ENCODE measurements around the gene UAP1. TPM values are rescaled to one million over a fixed set of nuclear protein-coding genes. Genes with fewer than 3 reads are reported as not detected.

The UAP1 gene
- total and polyA plus RNA-seq, 2 donors (not counting 3 experiments of a cell fraction or from before 2014, with no cell fraction given) = 30.6 to 89.8 TPM

DNA sequence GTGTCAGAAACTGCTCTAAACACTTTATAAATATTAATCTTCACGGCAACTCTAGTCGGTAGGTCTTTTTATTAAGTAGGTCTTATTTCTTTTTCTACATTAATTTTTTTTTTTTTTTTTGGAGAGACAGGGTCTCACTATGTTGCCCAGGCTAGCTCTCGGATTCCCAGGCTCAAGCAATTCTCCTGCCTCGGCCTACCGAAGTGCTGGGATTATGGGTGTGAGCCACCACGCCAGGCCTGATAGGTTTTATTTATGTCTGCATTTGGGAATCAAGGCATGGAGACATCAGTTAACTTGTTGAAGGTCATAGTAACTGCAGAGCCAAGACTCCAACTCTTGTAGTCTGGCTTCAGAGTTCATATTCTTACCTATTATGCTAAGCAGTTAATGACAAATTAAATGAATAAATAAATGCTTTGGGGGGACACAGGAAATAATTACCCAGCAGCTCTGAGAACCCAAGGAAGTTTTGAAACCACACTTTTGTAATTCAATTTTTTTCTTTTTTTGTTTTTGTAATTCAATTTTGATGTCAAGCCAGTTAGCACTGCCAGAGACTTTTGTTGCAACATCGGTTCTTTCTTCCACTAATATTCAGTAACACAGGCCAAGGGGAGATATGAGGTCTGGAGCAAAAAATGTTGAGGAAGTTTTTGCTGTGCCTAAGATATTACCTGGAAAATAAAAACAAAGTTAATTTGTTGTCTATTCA is 9.4 kb upstream of the UAP1 start:
- CTCF ChIA-PET = no interaction called here
- no peak overlapping the region for H2AFZ ChIP-seq (ENCODE audit: low read depth, low read length)

GRCh38 chr1:162552684-162553252 is 8.8 kb upstream of the UAP1 start:
- Histone ChIP-seq H3K9me1 (replicated peaks; ENCODE audit: control insufficient read depth, extremely low read depth, insufficient read depth, low read length) (no peaks in the 10 kb centered on the region), H3K79me2 (ENCODE audit: control insufficient read depth, insufficient read depth, low read length) (no peaks in the 10 kb centered on the region), H4K20me1 (replicated peaks; ENCODE audit: control insufficient read depth, extremely low read depth, insufficient read depth, low read length) (no peaks in the 10 kb centered on the region), H3K4me1 (ENCODE audit: control insufficient read depth, extremely low read depth, insufficient read depth, low read length) (no peaks in the 10 kb centered on the region), H2AFZ (ENCODE audit: low read depth, low read length) (no peak overlapping the region), H3K27ac (ENCODE audit: insufficient read depth, low read depth, low read length) (no peak overlapping the region), H3K9ac (replicated peaks; ENCODE audit: extremely low read depth, insufficient read depth, low read length) (no peak overlapping the region), H3K27me3 (ENCODE audit: control insufficient read depth in 2 of 2, insufficient read depth in 2 of 2, low read length in 2 of 2) (no peaks in the 10 kb centered on the region), H3K4me2 (ENCODE audit: insufficient read depth, low read length) (no peak overlapping the region), H3K9me3 (replicated peaks; ENCODE audit: control insufficient read depth, insufficient read depth, low read length) (no peaks in the 10 kb centered on the region), H3K36me3 (ENCODE audit: control insufficient read depth in 2 of 2, extremely low read depth in 1 of 2, insufficient read depth in 2 of 2, low read length in 2 of 2) (no peaks in the 10 kb centered on the region), H3K4me3 (replicated peaks in 1 of 3; ENCODE audit: insufficient read depth in 1 of 3, low read depth in 1 of 3, low read length in 3 of 3) (no peak overlapping the region)
- intact Hi-C loops (cut with micrococcal nuclease) = no loop called here
- no peak for FAIRE-seq
- no TSS peak for BruUV-seq (replicated peaks)
- no peak for TF ChIP-seq FOS (IDR thresholded peaks at IDR 0.05; ENCODE audit: borderline replicate concordance, insufficient read depth, low read length)
- TF ChIP-seq, protein P1, sequence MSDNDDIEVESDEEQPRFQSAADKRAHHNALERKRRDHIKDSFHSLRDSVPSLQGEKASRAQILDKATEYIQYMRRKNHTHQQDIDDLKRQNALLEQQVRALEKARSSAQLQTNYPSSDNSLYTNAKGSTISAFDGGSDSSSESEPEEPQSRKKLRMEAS (IDR thresholded peaks at IDR 0.05; ENCODE audit: insufficient read depth, insufficient read length) = no peak
- no peak for TF ChIP-seq JUN (IDR thresholded peaks at IDR 0.05; ENCODE audit: borderline replicate concordance, insufficient read depth, insufficient read length, low read depth)
- no peak for TF ChIP-seq MYC (IDR thresholded peaks at IDR 0.05; ENCODE audit: low read depth, low read length)
- ChIA-PET CTCF (no interaction called here), POLR2A (no interaction called here)
- DNase-seq (ENCODE audit: low read depth, low spot score) = no peak
- dilution Hi-C loops (cut with MboI; ENCODE audit: extremely low pct_ligation_motif_present, low sequenced_read_pairs) = no loop called here

More for the DNA sequence above, 9.4 kb upstream of the UAP1 start:
- H3K9me1 ChIP-seq (replicated peaks; ENCODE audit: control insufficient read depth, extremely low read depth, insufficient read depth, low read length) = no peaks in the 10 kb centered on the region
- H3K4me3 ChIP-seq (replicated peaks in 1 of 3; ENCODE audit: insufficient read depth in 1 of 3, low read depth in 1 of 3, low read length in 3 of 3) = no peak overlapping the region
- no TSS peak for BruUV-seq (replicated peaks)
- FAIRE-seq (no peak), DNase-seq (ENCODE audit: low read depth, low spot score) (no peak)
- H3K4me1 ChIP-seq (ENCODE audit: control insufficient read depth, extremely low read depth, insufficient read depth, low read length) = no peaks in the 10 kb centered on the region
- H3K36me3 ChIP-seq (ENCODE audit: control insufficient read depth in 2 of 2, extremely low read depth in 1 of 2, insufficient read depth in 2 of 2, low read length in 2 of 2) = no peaks in the 10 kb centered on the region
- H3K27ac ChIP-seq (ENCODE audit: insufficient read depth, low read depth, low read length) = no peak overlapping the region
- no peak overlapping the region for H3K4me2 ChIP-seq (ENCODE audit: insufficient read depth, low read length)
- H3K27me3 ChIP-seq (ENCODE audit: control insufficient read depth in 2 of 2, insufficient read depth in 2 of 2, low read length in 2 of 2) = no peaks in the 10 kb centered on the region
- TF ChIP-seq EZH2 (IDR thresholded peaks at IDR 0.05; ENCODE audit: borderline replicate concordance, low read depth, low read length, severe bottlenecking) (no peak), POLR2AphosphoS5 (IDR thresholded peaks at IDR 0.05; ENCODE audit: insufficient read depth, low read depth, low read length) (no peak), GATA2 (IDR thresholded peaks at IDR 0.05; ENCODE audit: insufficient read depth, insufficient read length, low read depth, low read length) (no peak), MYC (IDR thresholded peaks at IDR 0.05; ENCODE audit: low read depth, low read length) (no peak), JUN (IDR thresholded peaks at IDR 0.05; ENCODE audit: borderline replicate concordance, insufficient read depth, insufficient read length, low read depth) (no peak)
- no peaks in the 10 kb centered on the region for H3K9me3 ChIP-seq (replicated peaks; ENCODE audit: control insufficient read depth, insufficient read depth, low read length)
- intact Hi-C loops (cut with micrococcal nuclease) = no loop called here
- no peak overlapping the region for H3K9ac ChIP-seq (replicated peaks; ENCODE audit: extremely low read depth, insufficient read depth, low read length)
- dilution Hi-C loops (cut with MboI; ENCODE audit: extremely low pct_ligation_motif_present, low sequenced_read_pairs) = no loop called here
- POLR2A ChIA-PET = no interaction called here
- H3K79me2 ChIP-seq (ENCODE audit: control insufficient read depth, insufficient read depth, low read length) = no peaks in the 10 kb centered on the region
- H4K20me1 ChIP-seq (replicated peaks; ENCODE audit: control insufficient read depth, extremely low read depth, insufficient read depth, low read length) = no peaks in the 10 kb centered on the region
